Renal cortex interstitium (tissue), 11 donors: Measurements from ENCODE around the gene NCDN. TPM values are rescaled to one million over a fixed set of nuclear protein-coding genes. Genes with fewer than 3 reads are reported as not detected.

Experiments used
- DNase-seq, 11 donors: peaks; one replicate each; pipeline ENCODE4 v3.0.0-alpha.2; 2013; ENCODE audit warnings: low read depth in 9 of 11, low spot score in 4 of 11; ENCODE audit errors: extremely low read depth in 1 of 11
- polyA plus RNA-seq, 3 donors: library from polyadenylated mRNA; unstranded; fragments of 120-200 nt; gene quantifications; one replicate each; pipeline ENCODE4 v1.2.1, GENCODE V29; 2013; ENCODE audit not compliant: insufficient read length in 3 of 3

NCDN gene
- polyA plus RNA-seq, 3 donors = 12.7 to 20.7 (median 19.3) TPM

GRCh38 chr1:35605071-35605866 lies 47.7 kb downstream of the NCDN start:
- no peak for DNase-seq

- DNase-seq = no peak
These were observed 48.2 kb downstream of the NCDN start for GRCh38 chr1:35605867-35606182.

GRCh38 chr1:35611655-35612054 lies 54.1 kb downstream of the NCDN start:
- DNase-seq = no peak

- no peak for DNase-seq
These were observed 57.8 kb downstream of the NCDN start for GRCh38 chr1:35615440-35615839.

Other genes with a start within 250 kb of the NCDN start
- 10 to 100 TPM; 57.9 to 80.3 (median 64.2) TPM for gene KIAA0319L, start 396 bp upstream of the NCDN start, polyA plus RNA-seq
- 1 to 10 TPM in 2 of 3 donors, under 1 TPM in 1; 0.78 to 1.6 (median 1.0) TPM for gene TFAP2E, start 15.5 kb downstream of the NCDN start, polyA plus RNA-seq
- gene PSMB2, start 83.7 kb downstream of the NCDN start, polyA plus RNA-seq = 10 to 100 TPM; 77.0 to 85.3 (median 77.3) TPM
- 10 to 100 TPM in 1 of 3 donors, 1 to 10 TPM in 2; 7.1 to 11.7 (median 9.8) TPM for gene C1orf216, start 161.1 kb downstream of the NCDN start, polyA plus RNA-seq
- 10 to 100 TPM in 2 of 3 donors, 1 to 10 TPM in 1; 9.0 to 16.9 (median 16.4) TPM for gene CLSPN, start 212.2 kb downstream of the NCDN start, polyA plus RNA-seq